Activated CD4-positive, alpha-beta T cell treated with anti-CD3 and anti-CD28 coated beads for 36 hours (primary cell): Measurements from ENCODE around the gene PIP5KL1. TPM values are rescaled to one million over a fixed set of nuclear protein-coding genes. Genes with fewer than 3 reads are reported as not detected.
A peak's percentile ranks its signal among the peaks of the same experiment; 100 is the strongest.
"Not testable (repeated sequence)": the region's sequence is repeated elsewhere in the genome, so short reads cannot be mapped to it uniquely, and the experiment has no call there.

ENCODE experiments used
- ATAC-seq: fragments of 200-7000 bp; cut with Tn5 transposase; one replicate; pipeline ENCODE4 v1.10.0; 2021; ENCODE audit warnings: mild to moderate bottlenecking, moderate library complexity
- CTCF ChIA-PET: fragments of 350-600 bp; sonication (Branson Sonifier 250); formaldehyde crosslinking; loops from one replicate; lab custom pipeline; 2021; ENCODE audit warnings: antibody characterized with exemption; lab: Charles Lee
- POLR2A ChIA-PET: fragments of 350-600 bp; sonication (Branson Sonifier 250); formaldehyde crosslinking; loops from one replicate; lab custom pipeline; 2021; ENCODE audit warnings: antibody characterized with exemption, inconsistent platforms; lab: Charles Lee
- DNase-seq: peaks from one replicate; pipeline ENCODE4 v3.0.0-alpha.2; 2020
- H3K27ac Mint-ChIP-seq: one replicate; pipeline ENCODE4 v1.8.0; 2021; ENCODE audit warnings: mixed read lengths
- H3K27me3 Mint-ChIP-seq: one replicate; pipeline ENCODE4 v1.8.0; 2021; ENCODE audit warnings: mixed read lengths
- H3K36me3 Mint-ChIP-seq: one replicate; pipeline ENCODE4 v1.8.0; 2021; ENCODE audit warnings: low read depth, mixed read lengths
- H3K4me1 Mint-ChIP-seq: one replicate; pipeline ENCODE4 v1.8.0; 2021; ENCODE audit warnings: mixed read lengths
- H3K4me3 Mint-ChIP-seq: one replicate; pipeline ENCODE4 v1.8.0; 2021; ENCODE audit warnings: mild to moderate bottlenecking, moderate library complexity, mixed read lengths
- H3K9me3 Mint-ChIP-seq: one replicate; pipeline ENCODE4 v1.8.0; 2021; ENCODE audit warnings: low read depth, mixed read lengths
- intact Hi-C, 2 experiments: fragments of 100-400 bp; cut with DNase I in 1 of 2; cut with micrococcal nuclease in 1 of 2; formaldehyde crosslinking; loops; one replicate each; pipeline versions ENCODE4 v1.14.2 to v1.15.1; 2022 to 2024; cut with DNase I, micrococcal nuclease
- total RNA-seq, 2 experiments: library from RNA; stranded (reverse); gene quantifications; one replicate each; pipeline ENCODE4 v1.2.3, GENCODE V29; 2021

Gene PIP5KL1
- total RNA-seq, 2 experiments from 2014 or later = 1.9 to 2.8 TPM

DNA sequence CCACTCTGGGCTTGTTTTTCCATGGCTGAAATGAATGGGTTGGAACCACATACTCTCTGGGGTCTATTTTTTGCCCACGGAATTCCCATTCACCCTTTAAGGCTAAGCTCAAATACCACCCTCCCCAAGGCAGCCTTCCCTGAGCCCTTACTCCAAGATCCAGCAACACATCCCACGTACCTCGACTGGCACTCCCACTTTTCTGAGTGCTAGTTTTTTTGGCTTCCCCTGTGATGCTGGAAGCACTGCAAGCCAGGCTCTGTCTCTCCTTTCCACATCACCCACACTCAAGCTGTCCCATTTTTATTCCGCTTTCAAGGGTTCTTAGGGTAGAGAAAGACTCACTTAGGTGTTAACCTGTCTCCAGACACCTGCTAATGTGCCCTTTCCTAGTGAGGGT, 37.2 kb downstream of the PIP5KL1 start:
- POLR2A ChIA-PET = no interaction called here
- Mint-ChIP-seq H3K4me3 (no peak overlapping the region), H3K27ac (no peak overlapping the region), H3K4me1 (peaks cover 13% of the 10 kb centered on the region), H3K9me3 (peaks cover 5% of the 10 kb centered on the region), H3K36me3 (peaks cover 69% of the 10 kb centered on the region), H3K27me3 (no peaks in the 10 kb centered on the region)
- intact Hi-C loops = no loop called here
- no peak for DNase-seq
- CTCF ChIA-PET = no interaction called here
- ATAC-seq = no peak

- H3K27ac Mint-ChIP-seq = no peak overlapping the region
- peaks cover 71% of the 10 kb centered on the region for H3K36me3 Mint-ChIP-seq
- POLR2A ChIA-PET = no interaction called here
- DNase-seq (no peak), ATAC-seq (no peak)
- intact Hi-C loops = no loop called here
- CTCF ChIA-PET = interaction anchor here (0.8 kb wide), 1 partner anchor 87 kb away, joined by 3 read pairs; no protein-coding TSS in a partner anchor
- H3K4me1 Mint-ChIP-seq = peaks cover 10% of the 10 kb centered on the region
- H3K9me3 Mint-ChIP-seq = peaks cover 5% of the 10 kb centered on the region
- H3K4me3 Mint-ChIP-seq = no peak overlapping the region
- no peaks in the 10 kb centered on the region for H3K27me3 Mint-ChIP-seq
These were observed 37.7 kb downstream of the PIP5KL1 start for GRCh38 chr9:127892831-127893230.

GRCh38 chr9:127890053-127890452, 40.5 kb downstream of the PIP5KL1 start:
- peaks cover 65% of the 10 kb centered on the region for H3K36me3 Mint-ChIP-seq
- ChIA-PET CTCF (interaction anchor here (0.6 to 1.3 kb wide), 2 partner anchors 20 to 31 kb away, joined by 3 to 4 read pairs; no protein-coding TSS in a partner anchor), POLR2A (no interaction called here)
- H3K4me3 Mint-ChIP-seq = no peak overlapping the region
- peaks cover 6% of the 10 kb centered on the region for H3K4me1 Mint-ChIP-seq
- intact Hi-C loops = no loop called here
- H3K27ac Mint-ChIP-seq = no peak overlapping the region
- H3K27me3 Mint-ChIP-seq = no peaks in the 10 kb centered on the region
- peaks cover 4% of the 10 kb centered on the region for H3K9me3 Mint-ChIP-seq
- DNase-seq (no peak), ATAC-seq (no peak)

DNA sequence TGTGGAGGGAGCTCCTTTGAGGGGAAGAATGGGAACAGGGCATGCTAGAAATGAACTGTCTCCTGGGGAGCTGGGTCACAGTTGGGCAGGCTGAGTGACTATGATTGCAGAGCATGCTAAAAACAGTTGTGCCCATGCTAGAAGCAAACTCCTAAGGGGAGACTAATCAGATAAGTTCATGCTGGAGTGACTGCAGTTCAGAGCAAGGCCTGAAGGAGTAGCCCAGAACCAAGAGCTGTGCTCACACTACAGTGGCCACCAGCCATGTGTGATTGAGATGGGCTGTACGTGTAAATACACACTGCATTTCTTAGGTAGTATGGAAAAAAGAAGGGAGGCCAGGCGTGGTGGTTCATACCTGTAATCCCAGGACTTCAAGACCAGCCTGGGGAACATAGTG, 42.8 kb downstream of the PIP5KL1 start:
- POLR2A ChIA-PET = no interaction called here
- intact Hi-C loops = no loop called here
- H3K27ac Mint-ChIP-seq = no peak overlapping the region
- ATAC-seq (peak; percentile 51), DNase-seq (no peak)
- H3K9me3 Mint-ChIP-seq = no peaks in the 10 kb centered on the region
- H3K36me3 Mint-ChIP-seq = peaks cover 54% of the 10 kb centered on the region
- H3K27me3 Mint-ChIP-seq = no peaks in the 10 kb centered on the region
- H3K4me3 Mint-ChIP-seq = no peak overlapping the region
- CTCF ChIA-PET = interaction anchor here (0.6 to 1.3 kb wide), 3 partner anchors 18 to 153 kb away, joined by 3 to 4 read pairs (median 3); partner anchors contain the start of gene TOR2A
- peaks cover 4% of the 10 kb centered on the region for H3K4me1 Mint-ChIP-seq

DNA sequence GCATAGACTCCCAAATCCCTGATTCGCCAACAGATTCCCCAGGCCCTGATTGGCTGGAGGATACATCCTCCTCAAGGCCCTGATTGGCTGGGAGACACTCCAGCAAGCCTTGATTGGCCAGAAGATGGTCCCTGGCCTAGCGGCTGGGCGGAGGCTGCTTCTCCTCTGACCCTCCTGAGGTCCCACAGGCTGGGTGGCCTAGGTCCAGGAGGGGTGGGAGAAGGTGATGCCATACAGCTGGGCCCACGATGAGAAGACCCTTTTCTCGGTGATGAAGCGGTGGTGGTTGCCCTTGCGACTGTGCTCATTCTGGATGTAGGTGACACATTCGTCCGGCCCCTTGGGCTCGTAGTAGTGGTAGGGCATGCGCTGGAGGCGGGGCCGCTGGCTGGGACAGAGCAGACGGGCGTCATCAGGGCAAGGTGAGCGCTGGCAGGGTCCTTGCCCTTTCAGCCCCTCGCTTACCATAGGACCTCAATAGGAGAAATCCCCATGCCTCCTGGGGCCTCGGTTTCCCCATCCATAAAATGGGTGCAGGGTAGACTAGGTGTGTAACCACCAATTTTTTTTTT, 44.1 kb downstream of the PIP5KL1 start:
- ChIA-PET POLR2A (no interaction called here), CTCF (interaction anchor here (1.1 kb wide), 1 partner anchor 152 kb away, joined by 3 read pairs; the partner anchor contains the start of gene TOR2A)
- H3K27me3 Mint-ChIP-seq = no peaks in the 10 kb centered on the region
- no peak overlapping the region for H3K27ac Mint-ChIP-seq
- H3K4me1 Mint-ChIP-seq = no peaks in the 10 kb centered on the region
- H3K9me3 Mint-ChIP-seq = no peaks in the 10 kb centered on the region
- intact Hi-C loops = no loop called here
- no peak overlapping the region for H3K4me3 Mint-ChIP-seq
- no peak for ATAC-seq
- H3K36me3 Mint-ChIP-seq = peaks cover 51% of the 10 kb centered on the region
- no peak for DNase-seq

- DNase-seq (no peak), ATAC-seq (no peak)
- H3K36me3 Mint-ChIP-seq = peaks cover 44% of the 10 kb centered on the region
- intact Hi-C loops = no loop called here
- no peak overlapping the region for H3K27ac Mint-ChIP-seq
- H3K4me3 Mint-ChIP-seq = no peak overlapping the region
- no peaks in the 10 kb centered on the region for H3K4me1 Mint-ChIP-seq
- H3K27me3 Mint-ChIP-seq = no peaks in the 10 kb centered on the region
- ChIA-PET CTCF (interaction anchor here (0.6 to 1.0 kb wide), 4 partner anchors 34 to 86 kb away, joined by 3 read pairs; partner anchors contain the start of gene DPM2), POLR2A (interaction anchor here (0.6 to 1.7 kb wide), 3 partner anchors 9 to 54 kb away, joined by 3 to 6 read pairs (median 3); no protein-coding TSS in a partner anchor)
- H3K9me3 Mint-ChIP-seq = no peaks in the 10 kb centered on the region
These were observed 44.9 kb downstream of the PIP5KL1 start for GRCh38 chr9:127885508-127886281.

DNA sequence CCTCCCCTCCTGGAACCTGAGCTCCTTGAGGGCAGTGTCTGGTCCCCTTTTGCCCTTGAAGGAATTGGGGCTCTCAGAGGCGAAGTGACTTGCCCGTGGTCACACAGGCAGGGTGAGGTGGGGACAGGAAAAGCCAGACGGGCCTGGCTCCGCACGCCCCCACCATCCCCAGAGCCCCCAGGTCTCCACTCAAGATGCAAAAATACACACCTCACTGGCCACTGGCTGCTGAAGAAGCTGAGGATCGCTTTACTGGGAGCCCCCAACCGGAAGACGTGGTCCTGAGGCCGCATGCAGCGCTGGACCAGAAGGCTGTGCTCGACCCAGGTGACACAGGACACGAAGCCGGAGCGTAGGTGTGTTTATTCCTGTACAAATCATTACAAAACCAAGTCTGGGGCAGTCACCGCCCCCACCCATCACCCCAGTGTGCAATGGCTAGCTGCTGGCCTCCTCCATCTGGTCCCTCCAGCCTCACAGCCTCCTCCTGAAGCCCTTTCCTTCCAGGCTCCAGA, 45.5 kb downstream of the PIP5KL1 start:
- Mint-ChIP-seq H3K36me3 (peaks cover 37% of the 10 kb centered on the region), H3K4me3 (no peak overlapping the region), H3K4me1 (no peaks in the 10 kb centered on the region), H3K27ac (no peak overlapping the region), H3K9me3 (no peaks in the 10 kb centered on the region), H3K27me3 (no peaks in the 10 kb centered on the region)
- intact Hi-C loops = no loop called here
- ChIA-PET CTCF (interaction anchor here (0.9 to 1.0 kb wide), 4 partner anchors 15 to 59 kb away, joined by 3 to 4 read pairs (median 3); no protein-coding TSS in a partner anchor), POLR2A (interaction anchor here (0.6 to 1.7 kb wide), 3 partner anchors 10 to 53 kb away, joined by 3 to 6 read pairs (median 3); no protein-coding TSS in a partner anchor)
- DNase-seq (no peak), ATAC-seq (no peak)

DNA sequence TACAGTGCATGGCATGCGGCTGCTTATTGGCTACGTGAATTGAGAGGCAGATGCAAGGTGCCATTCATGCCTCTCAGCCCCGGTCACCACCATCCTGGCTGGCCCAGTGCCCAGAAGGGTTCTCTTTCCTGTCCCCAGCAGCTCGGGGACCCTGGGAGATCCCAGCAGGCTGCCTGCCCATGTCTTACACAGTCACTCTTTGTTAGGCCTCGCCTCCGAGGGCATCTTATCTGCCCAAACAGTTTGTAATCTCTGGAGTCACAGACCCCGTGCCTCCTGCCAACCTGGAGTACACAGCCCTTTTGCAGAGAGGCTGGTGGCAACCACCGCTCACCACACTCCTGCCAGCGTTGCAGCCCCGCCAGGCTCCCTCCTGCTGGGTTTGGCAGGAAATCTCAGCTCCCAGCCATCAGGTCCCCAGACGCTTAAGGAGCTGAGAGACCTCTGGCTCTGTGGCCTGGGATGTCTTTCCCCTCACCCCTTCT, 46.1 kb downstream of the PIP5KL1 start:
- CTCF ChIA-PET = interaction anchor here (0.9 to 1.0 kb wide), 3 partner anchors 15 to 58 kb away, joined by 3 to 4 read pairs (median 3); no protein-coding TSS in a partner anchor
- Mint-ChIP-seq H3K9me3 (no peaks in the 10 kb centered on the region), H3K27me3 (no peaks in the 10 kb centered on the region), H3K4me1 (no peaks in the 10 kb centered on the region), H3K4me3 (no peak overlapping the region), H3K36me3 (peaks cover 36% of the 10 kb centered on the region), H3K27ac (no peak overlapping the region)
- POLR2A ChIA-PET = interaction anchor here (1.2 to 1.7 kb wide), 2 partner anchors 10 to 19 kb away, joined by 3 to 6 read pairs; no protein-coding TSS in a partner anchor
- ATAC-seq (no peak), DNase-seq (no peak)
- intact Hi-C loops = no loop called here

- ATAC-seq (no peak), DNase-seq (no peak)
- Mint-ChIP-seq H3K4me1 (no peaks in the 10 kb centered on the region), H3K36me3 (peaks cover 38% of the 10 kb centered on the region), H3K4me3 (no peak overlapping the region), H3K9me3 (no peaks in the 10 kb centered on the region), H3K27ac (no peak overlapping the region), H3K27me3 (no peaks in the 10 kb centered on the region)
- ChIA-PET POLR2A (no interaction called here), CTCF (interaction anchor here (2.8 kb wide), 1 partner anchor 14 kb away, joined by 9 read pairs; no protein-coding TSS in a partner anchor)
- intact Hi-C loops = no loop called here
These were observed 46.6 kb downstream of the PIP5KL1 start for GRCh38 chr9:127883959-127884358.

DNA sequence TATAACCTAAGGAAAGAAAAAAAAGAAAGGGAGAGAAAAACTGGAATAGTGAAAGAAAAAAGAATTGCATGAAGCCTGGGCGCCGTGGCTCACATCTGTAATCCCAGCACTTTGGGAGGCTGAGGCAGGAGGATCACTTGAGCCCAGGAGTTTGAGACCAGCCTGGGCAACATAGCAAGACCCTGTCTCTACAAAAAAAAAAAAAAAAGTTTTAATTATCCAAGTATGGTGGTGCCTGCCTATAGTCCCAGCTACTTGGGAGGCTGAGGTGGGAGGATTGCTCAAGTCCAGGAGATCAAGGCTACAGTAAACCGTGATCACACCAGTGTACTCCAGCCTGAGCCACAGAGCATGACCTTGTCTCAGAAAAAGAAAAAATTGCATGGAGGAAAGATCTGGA, 48.9 kb downstream of the PIP5KL1 start:
- ChIA-PET CTCF (interaction anchor here (1.0 to 2.8 kb wide), 6 partner anchors 8 to 39 kb away, joined by 3 to 12 read pairs (median 4); no protein-coding TSS in a partner anchor), POLR2A (interaction anchor here (0.6 to 0.7 kb wide), 2 partner anchors 23 to 408 kb away, joined by 4 to 11 read pairs; no protein-coding TSS in a partner anchor)
- H3K4me3 Mint-ChIP-seq, H3K27ac Mint-ChIP-seq, intact Hi-C loops, H3K4me1 Mint-ChIP-seq, H3K27me3 Mint-ChIP-seq, ATAC-seq, H3K9me3 Mint-ChIP-seq, DNase-seq: not testable (repeated sequence)
- peaks cover 24% of the 10 kb centered on the region for H3K36me3 Mint-ChIP-seq

DNA sequence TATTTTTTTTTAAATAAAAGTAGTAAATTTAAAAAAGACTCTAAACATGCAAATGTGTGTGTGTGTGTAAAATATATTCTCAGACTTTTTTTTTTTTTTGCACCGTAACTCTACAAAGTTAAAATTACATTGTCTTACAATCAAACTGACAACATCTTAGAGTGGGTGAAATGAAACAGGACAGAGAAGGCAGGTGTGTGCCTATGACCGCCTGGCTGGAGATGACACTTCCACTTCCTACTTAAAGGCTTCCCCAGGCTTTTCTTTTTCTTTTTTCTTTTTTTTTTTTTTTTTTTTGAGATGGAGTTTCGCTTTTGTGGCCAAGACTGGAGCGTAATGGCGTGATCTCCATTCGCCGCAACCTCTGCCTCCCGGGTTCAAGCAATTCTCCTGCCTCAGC, 50.4 kb downstream of the PIP5KL1 start:
- Mint-ChIP-seq H3K9me3 (no peaks in the 10 kb centered on the region), H3K4me3 (no peak overlapping the region), H3K36me3 (peaks cover 17% of the 10 kb centered on the region), H3K4me1 (peaks cover 2% of the 10 kb centered on the region), H3K27me3 (peaks cover 8% of the 10 kb centered on the region), H3K27ac (no peak overlapping the region)
- ChIA-PET POLR2A (no interaction called here), CTCF (no interaction called here)
- intact Hi-C loops = no loop called here
- DNase-seq (no peak), ATAC-seq (no peak)
